Coronary artery (tissue), 2 donors: ENCODE data around the gene OCEL1.

ENCODE experiments used
- DNase-seq: peaks from one replicate; pipeline ENCODE4 v3.0.0-alpha.2; 2017; ENCODE audit warnings: low spot score
- H3K27ac ChIP-seq, 2 donors: fragments of 200-600 bp; sonication (generic); one replicate each; pipeline ENCODE4 v1.5.1; 2016 to 2019
- H3K4me3 ChIP-seq: fragments of 200-600 bp; sonication (generic); 2 replicates; pipeline ENCODE4 v1.5.1; 2016; ENCODE audit warnings: mild to moderate bottlenecking, moderate library complexity
- CTCF ChIP-seq: fragments of 200-600 bp; sonication (generic); IDR thresholded peaks from one replicate; pipeline ENCODE4 v1.5.1; 2019; ENCODE audit warnings: antibody characterized with exemption

The OCEL1 gene

GRCh38 chr19:17226002-17226933 lies at the start of gene OCEL1:
TSS of gene OCEL1 (plus strand) at chr19:17226226. CDS start at chr19:17226248, 22 bp downstream.
- peak within 1 kb of the TSS; percentile 81 for H3K4me3 ChIP-seq
- peak; percentile 99 for DNase-seq
- no peak for TF ChIP-seq CTCF
- H3K27ac ChIP-seq = peak within 1 kb of the TSS; percentile 81 to 90

- H3K4me3 ChIP-seq = no peak overlapping the region
- DNase-seq = no peak
- no peak for TF ChIP-seq CTCF
These were observed 47.7 kb upstream of the OCEL1 start for GRCh38 chr19:17178291-17178690.

GRCh38 chr19:17180997-17181702 lies 44.9 kb upstream of the OCEL1 start:
- DNase-seq = no peak
- Histone ChIP-seq H3K27ac (no peak overlapping the region), H3K4me3 (no peak overlapping the region)
- no peak for TF ChIP-seq CTCF

More at GRCh38 chr19:17178291-17178690, 47.7 kb upstream of the OCEL1 start:
- H3K27ac ChIP-seq = no peak overlapping the region

GRCh38 chr19:17183271-17183761 lies 42.7 kb upstream of the OCEL1 start:
- TF ChIP-seq CTCF = no peak
- H3K27ac ChIP-seq = no peak overlapping the region
- DNase-seq = no peak
- H3K4me3 ChIP-seq = no peak overlapping the region

GRCh38 chr19:17183858-17184321 lies 42.1 kb upstream of the OCEL1 start:
- no peak for TF ChIP-seq CTCF
- DNase-seq = no peak
- H3K27ac ChIP-seq = no peak overlapping the region
- no peak overlapping the region for H3K4me3 ChIP-seq

- no peak for TF ChIP-seq CTCF
- no peak for DNase-seq
- H3K4me3 ChIP-seq = no peak overlapping the region
- H3K27ac ChIP-seq = no peak overlapping the region
These were observed 41.6 kb upstream of the OCEL1 start for GRCh38 chr19:17184371-17184841.
